HL-60 (cell line): ENCODE data around the gene TENM3.

Source experiments
- GABPA ChIP-seq: IDR thresholded peaks from 2 replicates; pipeline ENCODE4 v1.6.1; 2012; ENCODE audit warnings: low read depth
- POLR2AphosphoS5 ChIP-seq: IDR thresholded peaks from 2 replicates; pipeline ENCODE4 v1.6.1; 2012; ENCODE audit warnings: low read depth
- SPI1 ChIP-seq: IDR thresholded peaks from 2 replicates; pipeline ENCODE4 v1.6.1; 2012; ENCODE audit warnings: low read depth, mild to moderate bottlenecking, borderline replicate concordance
- TF ChIP-seq, protein P1 (sequence below): IDR thresholded peaks from one replicate; pipeline ENCODE4 v1.5.1; 2011; ENCODE audit warnings: low read length, control low read depth, inconsistent platforms; ENCODE audit not compliant: insufficient read depth
- TF ChIP-seq, protein P2 (sequence below): IDR thresholded peaks from 2 replicates; pipeline ENCODE4 v1.6.1; 2012; ENCODE audit warnings: low read depth; ENCODE audit not compliant: insufficient replicate concordance

DNA sequence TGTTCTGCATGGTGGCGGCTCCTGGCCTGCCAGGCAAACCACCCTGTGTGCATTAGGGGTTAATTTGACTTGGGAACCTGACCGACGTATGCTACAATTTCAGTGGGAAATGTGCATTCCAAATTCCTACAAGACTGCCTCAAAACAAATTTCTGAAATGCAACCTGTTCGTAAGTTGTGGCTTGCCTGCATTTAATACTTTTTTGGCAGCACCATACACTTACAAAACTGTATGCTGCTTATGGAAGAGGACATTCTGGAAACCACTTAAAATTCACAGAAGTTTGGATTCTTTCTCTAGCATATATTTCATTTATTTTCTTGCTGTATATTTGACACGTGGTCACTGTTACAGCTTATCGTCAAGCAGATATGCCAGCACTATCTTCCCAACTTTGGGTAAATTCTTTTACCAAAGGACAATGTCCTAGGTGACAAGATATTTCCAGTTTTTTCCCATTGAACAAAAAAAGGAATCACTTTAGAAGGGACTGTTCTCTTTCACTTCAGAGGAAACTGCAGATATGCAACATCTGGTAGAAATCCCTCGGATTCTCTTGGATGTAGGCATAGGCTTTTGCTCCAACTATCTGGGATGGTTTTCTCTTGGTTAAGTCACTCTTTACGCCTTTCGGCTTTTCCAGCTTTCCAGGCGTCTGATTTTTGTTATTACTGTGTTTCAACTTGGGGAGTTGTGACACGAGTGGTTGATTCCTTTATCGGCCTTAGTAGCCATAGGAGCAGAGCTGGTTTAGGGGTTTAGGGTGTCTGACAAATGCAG, 9.7 kb upstream of the TENM3 start:
- TF ChIP-seq, protein P1, sequence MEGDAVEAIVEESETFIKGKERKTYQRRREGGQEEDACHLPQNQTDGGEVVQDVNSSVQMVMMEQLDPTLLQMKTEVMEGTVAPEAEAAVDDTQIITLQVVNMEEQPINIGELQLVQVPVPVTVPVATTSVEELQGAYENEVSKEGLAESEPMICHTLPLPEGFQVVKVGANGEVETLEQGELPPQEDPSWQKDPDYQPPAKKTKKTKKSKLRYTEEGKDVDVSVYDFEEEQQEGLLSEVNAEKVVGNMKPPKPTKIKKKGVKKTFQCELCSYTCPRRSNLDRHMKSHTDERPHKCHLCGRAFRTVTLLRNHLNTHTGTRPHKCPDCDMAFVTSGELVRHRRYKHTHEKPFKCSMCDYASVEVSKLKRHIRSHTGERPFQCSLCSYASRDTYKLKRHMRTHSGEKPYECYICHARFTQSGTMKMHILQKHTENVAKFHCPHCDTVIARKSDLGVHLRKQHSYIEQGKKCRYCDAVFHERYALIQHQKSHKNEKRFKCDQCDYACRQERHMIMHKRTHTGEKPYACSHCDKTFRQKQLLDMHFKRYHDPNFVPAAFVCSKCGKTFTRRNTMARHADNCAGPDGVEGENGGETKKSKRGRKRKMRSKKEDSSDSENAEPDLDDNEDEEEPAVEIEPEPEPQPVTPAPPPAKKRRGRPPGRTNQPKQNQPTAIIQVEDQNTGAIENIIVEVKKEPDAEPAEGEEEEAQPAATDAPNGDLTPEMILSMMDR, result no peak
- no peak for TF ChIP-seq POLR2AphosphoS5
- TF ChIP-seq SPI1, result no peak
- TF ChIP-seq GABPA, result no peak
- TF ChIP-seq, protein P2, sequence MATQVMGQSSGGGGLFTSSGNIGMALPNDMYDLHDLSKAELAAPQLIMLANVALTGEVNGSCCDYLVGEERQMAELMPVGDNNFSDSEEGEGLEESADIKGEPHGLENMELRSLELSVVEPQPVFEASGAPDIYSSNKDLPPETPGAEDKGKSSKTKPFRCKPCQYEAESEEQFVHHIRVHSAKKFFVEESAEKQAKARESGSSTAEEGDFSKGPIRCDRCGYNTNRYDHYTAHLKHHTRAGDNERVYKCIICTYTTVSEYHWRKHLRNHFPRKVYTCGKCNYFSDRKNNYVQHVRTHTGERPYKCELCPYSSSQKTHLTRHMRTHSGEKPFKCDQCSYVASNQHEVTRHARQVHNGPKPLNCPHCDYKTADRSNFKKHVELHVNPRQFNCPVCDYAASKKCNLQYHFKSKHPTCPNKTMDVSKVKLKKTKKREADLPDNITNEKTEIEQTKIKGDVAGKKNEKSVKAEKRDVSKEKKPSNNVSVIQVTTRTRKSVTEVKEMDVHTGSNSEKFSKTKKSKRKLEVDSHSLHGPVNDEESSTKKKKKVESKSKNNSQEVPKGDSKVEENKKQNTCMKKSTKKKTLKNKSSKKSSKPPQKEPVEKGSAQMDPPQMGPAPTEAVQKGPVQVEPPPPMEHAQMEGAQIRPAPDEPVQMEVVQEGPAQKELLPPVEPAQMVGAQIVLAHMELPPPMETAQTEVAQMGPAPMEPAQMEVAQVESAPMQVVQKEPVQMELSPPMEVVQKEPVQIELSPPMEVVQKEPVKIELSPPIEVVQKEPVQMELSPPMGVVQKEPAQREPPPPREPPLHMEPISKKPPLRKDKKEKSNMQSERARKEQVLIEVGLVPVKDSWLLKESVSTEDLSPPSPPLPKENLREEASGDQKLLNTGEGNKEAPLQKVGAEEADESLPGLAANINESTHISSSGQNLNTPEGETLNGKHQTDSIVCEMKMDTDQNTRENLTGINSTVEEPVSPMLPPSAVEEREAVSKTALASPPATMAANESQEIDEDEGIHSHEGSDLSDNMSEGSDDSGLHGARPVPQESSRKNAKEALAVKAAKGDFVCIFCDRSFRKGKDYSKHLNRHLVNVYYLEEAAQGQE, result no peak
